GM10847 (cell line): ENCODE measurements around the gene CDK2AP2.

Experiments used
- POLR2A ChIP-seq: IDR thresholded peaks from 2 replicates; pipeline ENCODE4 v1.6.1; 2011; ENCODE audit not compliant: insufficient read length; ENCODE audit errors: extremely low read depth

The CDK2AP2 gene

GRCh38 chr11:67489203-67489884, 18.6 kb downstream of the CDK2AP2 start:
- TF ChIP-seq POLR2A, result no peak

DNA sequence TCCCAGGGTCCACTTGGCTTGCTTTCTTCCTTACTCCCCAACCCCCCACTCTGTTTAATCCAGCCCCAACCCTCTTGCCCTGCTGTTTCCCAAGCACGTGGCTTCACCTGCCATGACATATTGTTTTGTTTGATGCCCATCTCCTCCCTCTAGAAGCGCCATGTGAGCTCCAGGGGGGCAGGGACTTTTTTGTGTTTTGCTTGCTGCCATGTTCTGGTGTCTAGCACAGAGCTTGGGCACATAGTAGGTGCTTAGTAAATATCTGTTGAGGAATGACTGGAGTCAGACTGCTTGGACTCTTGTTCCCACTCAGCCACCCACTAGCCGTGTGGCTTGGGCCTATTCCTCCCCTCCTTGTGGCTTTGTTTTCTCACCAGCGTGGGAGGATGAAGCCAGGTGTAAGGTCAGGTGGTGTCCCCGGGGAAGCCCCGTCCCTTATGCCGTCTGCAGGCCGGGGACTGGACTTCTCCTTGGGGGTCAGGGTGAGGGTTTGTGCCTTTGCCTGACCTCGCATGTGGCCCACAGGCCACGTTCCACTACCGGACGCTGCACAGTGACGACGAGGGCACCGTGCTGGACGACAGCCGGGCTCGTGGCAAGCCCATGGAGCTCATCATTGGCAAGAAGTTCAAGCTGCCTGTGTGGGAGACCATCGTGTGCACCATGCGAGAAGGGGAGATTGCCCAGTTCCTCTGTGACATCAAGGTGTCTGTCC, 21.3 kb downstream of the CDK2AP2 start:
- TF ChIP-seq POLR2A, result no peak

DNA sequence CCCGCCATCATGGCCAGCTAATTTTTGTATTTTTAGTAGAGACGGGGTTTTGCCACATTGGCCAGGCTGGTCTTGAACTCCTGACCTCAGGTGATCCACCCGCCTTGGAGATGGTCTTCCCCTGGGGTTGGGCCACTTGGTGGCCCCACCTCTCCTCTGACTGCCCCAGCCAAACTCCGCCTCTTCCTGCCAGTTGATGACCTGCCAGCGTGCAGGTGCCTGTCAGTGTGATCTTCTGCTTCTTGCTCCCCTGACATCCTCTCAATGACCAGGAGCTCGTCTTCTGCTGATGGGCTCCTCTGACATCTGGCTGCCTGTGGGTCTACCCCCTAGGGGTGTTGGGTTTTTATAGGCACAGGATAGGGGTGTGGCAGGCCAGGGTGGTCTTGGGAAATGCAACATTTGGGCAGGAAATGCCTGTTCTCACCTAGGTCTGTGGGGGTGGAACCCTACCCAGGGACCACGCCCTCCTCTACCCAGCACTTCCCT, 22.0 kb downstream of the CDK2AP2 start:
- peak; percentile 48 for TF ChIP-seq POLR2A

DNA sequence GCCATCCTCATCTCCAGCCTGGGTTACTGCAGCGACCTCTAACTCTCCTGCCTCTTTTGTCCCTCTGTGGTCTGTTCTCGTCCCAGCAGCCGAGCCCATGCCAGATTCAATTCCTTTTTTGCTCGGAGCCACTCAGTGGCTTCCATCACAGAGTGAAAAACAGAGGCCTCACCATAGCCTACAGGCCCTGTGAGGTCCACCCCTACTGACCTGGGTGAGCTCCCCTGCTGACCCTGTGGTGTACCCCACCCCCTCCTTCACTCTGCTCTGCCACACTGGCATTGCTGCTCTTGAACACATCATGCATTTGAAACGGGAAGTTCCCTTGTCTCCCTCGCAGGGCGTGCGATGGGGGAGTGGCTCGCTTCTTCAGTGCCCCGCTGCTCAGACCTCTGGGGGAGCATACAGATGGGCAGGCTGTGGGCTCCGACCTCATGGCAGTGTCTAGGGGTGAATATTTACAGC, 23.1 kb downstream of the CDK2AP2 start:
- peak; percentile 33 for TF ChIP-seq POLR2A

- no peak for TF ChIP-seq POLR2A
These were observed 23.9 kb downstream of the CDK2AP2 start for GRCh38 chr11:67483831-67484665.

DNA sequence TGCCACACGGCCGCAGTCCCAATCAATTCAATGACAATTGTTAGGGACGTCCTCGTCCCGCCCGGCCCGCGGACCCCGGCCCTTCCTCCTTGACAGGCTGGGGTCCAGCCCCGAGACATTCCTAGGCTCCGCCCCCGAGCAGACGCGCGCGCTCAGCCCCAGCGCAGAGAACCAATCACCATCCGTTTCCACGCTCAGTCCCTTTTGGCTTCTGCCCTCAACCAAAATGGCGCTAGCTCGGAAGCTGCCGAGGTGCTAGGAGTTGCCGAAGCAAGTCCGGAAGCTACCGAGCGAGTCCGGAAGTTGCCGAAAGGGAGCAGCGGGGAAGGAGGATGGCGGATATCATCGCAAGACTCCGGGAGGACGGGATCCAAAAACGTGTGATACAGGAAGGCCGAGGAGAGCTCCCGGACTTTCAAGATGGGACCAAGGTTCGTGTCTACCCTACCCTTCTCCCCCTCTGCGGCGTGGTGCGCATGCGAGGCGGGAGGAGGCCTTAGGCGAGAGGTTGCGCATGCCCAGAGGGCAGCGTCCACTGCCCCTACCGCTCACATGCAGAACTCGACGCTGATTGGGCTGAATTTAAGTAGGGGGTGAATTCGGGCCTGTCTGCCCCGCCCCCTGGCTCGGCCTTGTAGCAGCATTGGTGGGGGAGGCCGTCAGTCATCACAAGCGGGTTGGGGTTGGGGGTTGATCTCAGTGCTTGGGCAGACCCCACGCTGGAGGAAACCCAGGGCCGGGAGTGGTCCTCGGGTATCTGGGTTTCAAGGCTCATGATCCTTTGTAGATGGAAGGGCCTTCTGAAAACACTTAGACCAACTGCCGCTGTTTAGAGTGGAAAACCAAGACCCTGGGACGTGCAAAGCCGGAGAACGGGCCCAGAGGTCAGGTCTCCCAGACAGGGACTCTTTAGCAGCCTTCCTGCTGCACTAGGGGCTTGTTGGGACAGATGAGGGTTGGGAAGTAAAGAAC, 24.8 kb downstream of the CDK2AP2 start, which contains the start of gene AIP:
TSS of gene AIP (plus strand) at position 200 of the 972 bp plus-strand sequence. CDS start at position 333, 133 bp downstream.
- TF ChIP-seq POLR2A, result peak; percentile 51

GRCh38 chr11:67482275-67482826, 25.6 kb downstream of the CDK2AP2 start:
- TF ChIP-seq POLR2A, result no peak

DNA sequence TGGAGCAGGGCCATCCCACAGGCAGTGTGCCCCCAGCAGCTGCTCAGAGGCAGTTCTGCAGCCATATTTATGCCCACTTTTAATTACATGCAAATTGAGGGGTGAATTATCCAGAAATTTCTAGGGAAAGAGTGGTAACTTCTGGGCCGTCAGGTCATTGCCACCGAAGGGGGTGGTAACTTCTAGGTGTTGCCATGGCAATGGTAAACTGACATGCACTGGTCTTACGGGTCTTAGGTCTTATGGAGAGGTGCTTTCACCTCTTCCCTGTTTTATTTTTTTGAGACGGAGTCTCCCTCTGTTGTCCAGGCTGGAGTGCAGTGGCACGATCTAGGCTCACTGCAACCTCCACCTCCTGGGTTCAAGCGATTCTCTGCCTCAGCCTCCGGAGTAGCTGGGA, 35.1 kb downstream of the CDK2AP2 start:
- no peak for TF ChIP-seq POLR2A

GRCh38 chr11:67470337-67471002, 37.5 kb downstream of the CDK2AP2 start:
- no peak for TF ChIP-seq POLR2A

DNA sequence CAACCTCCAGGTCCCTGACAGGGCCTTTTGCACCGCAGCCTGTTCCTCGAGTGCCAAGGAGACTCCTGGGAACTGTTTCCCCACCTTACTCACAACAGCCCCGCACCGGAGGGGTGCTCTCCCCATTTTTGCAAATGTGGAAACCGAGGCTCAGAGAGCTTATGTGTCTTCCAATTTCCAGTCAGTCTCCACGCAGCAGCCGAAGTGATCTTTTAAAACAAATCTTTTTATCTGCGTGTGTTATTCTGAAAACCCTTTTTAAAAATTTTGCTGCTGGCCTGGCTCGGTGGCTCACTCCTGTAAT, 38.5 kb downstream of the CDK2AP2 start:
- TF ChIP-seq POLR2A, result no peak

GRCh38 chr11:67468759-67469507, 39.0 kb downstream of the CDK2AP2 start, which contains the start of gene TMEM134:
Gene TMEM134, minus strand, starts transcription at chr11:67469251. Its CDS starts 59 bp downstream, at chr11:67469192.
- TF ChIP-seq POLR2A, result peak; percentile 68

- TF ChIP-seq POLR2A, result no peak
These were observed 39.6 kb downstream of the CDK2AP2 start for GRCh38 chr11:67468456-67468758.

GRCh38 chr11:67468056-67468455, 39.9 kb downstream of the CDK2AP2 start:
- TF ChIP-seq POLR2A, result no peak
